ENCODE results near the gene MAFF. TPM values are rescaled to one million over a fixed set of nuclear protein-coding genes. Genes with fewer than 3 reads are reported as not detected.
A peak's percentile ranks its signal among the peaks of the same experiment; 100 is the strongest.

Gene MAFF
- total and polyA plus RNA-seq, 8 donors: 0.58 to 130 (median 47.3) TPM

DNA sequence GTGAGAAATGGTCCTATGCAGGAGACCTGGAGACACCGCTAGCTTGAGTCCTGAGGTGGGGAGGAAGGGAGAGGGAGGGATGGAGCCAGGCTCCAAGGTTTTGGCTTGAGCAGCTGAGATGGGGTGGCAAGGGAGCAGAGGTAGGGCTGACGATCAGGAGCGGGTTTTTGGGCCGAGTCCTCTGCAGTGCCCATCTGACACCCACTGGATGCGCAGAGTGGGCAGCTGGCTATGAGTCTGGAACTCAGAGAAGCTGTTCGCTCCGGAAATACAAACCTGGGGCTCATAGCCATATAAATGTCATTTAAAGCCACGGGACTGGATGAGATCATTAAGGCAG, 453 bp upstream of the MAFF start:
- 17 to 25% (median 22%) methylated on average over 7 to 8 of the region's 8 CpGs for WGBS, 5 donors
- Histone ChIP-seq H3K4me1 (peaks cover 18 to 43% (median 34%) of the 10 kb centered on the region in 4 donors), H3K9me3 (no peaks in the 10 kb centered on the region), H3K4me3 (peak overlapping the region; percentile 69 to 96 (median 80)), H3K27ac (peak overlapping the region; percentile 98 to 100 (median 100)), H3K27me3 (no peaks in the 10 kb centered on the region), H3K36me3 (peaks cover 0 to 6% (median 0%) of the 10 kb centered on the region in 4 donors)
- no peak for DNase-seq
- TF ChIP-seq, protein P1, sequence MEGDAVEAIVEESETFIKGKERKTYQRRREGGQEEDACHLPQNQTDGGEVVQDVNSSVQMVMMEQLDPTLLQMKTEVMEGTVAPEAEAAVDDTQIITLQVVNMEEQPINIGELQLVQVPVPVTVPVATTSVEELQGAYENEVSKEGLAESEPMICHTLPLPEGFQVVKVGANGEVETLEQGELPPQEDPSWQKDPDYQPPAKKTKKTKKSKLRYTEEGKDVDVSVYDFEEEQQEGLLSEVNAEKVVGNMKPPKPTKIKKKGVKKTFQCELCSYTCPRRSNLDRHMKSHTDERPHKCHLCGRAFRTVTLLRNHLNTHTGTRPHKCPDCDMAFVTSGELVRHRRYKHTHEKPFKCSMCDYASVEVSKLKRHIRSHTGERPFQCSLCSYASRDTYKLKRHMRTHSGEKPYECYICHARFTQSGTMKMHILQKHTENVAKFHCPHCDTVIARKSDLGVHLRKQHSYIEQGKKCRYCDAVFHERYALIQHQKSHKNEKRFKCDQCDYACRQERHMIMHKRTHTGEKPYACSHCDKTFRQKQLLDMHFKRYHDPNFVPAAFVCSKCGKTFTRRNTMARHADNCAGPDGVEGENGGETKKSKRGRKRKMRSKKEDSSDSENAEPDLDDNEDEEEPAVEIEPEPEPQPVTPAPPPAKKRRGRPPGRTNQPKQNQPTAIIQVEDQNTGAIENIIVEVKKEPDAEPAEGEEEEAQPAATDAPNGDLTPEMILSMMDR (IDR thresholded peaks at IDR 0.05): no peak
- no peak for TF ChIP-seq POLR2A (IDR thresholded peaks at IDR 0.05)
- TF ChIP-seq POLR2AphosphoS5 (IDR thresholded peaks at IDR 0.05): no peak
- no peak for TF ChIP-seq EP300 (IDR thresholded peaks at IDR 0.05)
- intact Hi-C loops (cut with DNase I; ENCODE audit: low total_unique reads): no loop called here

DNA sequence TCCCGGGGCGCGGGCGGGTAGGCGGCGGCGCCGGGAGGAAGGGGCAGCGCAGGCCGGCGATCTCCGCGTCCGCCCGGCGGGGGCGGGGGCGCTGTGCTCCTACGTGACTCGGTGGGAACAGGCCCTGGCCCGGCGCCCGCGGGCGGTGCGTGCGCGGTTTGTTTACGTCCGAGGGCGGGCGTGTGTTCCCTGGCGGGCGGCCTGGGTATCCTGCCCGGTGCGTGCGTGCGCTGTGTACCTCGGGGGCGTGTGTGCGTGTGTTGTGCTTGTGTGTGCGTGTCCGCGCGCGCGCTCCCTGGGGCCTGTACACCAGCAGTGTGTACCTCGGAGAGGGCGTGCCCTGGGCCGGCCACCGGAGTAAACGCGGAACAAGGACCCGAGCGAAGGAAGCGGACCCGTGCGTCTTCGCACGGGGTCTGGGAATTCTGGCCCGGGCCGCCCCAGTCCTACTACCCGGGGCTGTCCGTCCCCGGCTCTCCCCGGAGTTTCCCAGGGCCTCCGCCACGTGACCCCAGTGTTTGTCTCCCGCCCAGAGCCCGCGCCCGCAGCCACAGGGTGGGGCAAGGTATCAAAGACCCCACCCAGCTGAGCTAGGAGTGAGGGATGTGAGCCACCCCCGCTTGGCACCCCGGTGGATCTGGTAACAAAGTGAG, 769 bp downstream of the MAFF start:
- H3K27ac ChIP-seq: peak overlapping the region; percentile 98 to 100 (median 100)
- H3K9me3 ChIP-seq: no peaks in the 10 kb centered on the region
- H3K27me3 ChIP-seq: no peaks in the 10 kb centered on the region
- WGBS, 5 donors: 0% methylated on average over 17 to 73 of the region's 74 CpGs
- DNase-seq: peak; percentile 94 to 97
- H3K4me1 ChIP-seq: peaks cover 18 to 43% (median 31%) of the 10 kb centered on the region in 4 donors
- intact Hi-C loops (cut with DNase I; ENCODE audit: low total_unique reads): no loop called here
- H3K4me3 ChIP-seq: peak overlapping the region; percentile 69 to 96 (median 80)
- TF ChIP-seq POLR2A (IDR thresholded peaks at IDR 0.05) (no peak), POLR2AphosphoS5 (IDR thresholded peaks at IDR 0.05) (peak; percentile 80 to 94 (median 81)), EP300 (IDR thresholded peaks at IDR 0.05) (peak; percentile 88)
- TF ChIP-seq, protein P1 (IDR thresholded peaks at IDR 0.05): peak in 3 of 7 experiments; percentile 4 to 40 (median 24)
- H3K36me3 ChIP-seq: peaks cover 0 to 9% (median 2%) of the 10 kb centered on the region in 4 donors

DNA sequence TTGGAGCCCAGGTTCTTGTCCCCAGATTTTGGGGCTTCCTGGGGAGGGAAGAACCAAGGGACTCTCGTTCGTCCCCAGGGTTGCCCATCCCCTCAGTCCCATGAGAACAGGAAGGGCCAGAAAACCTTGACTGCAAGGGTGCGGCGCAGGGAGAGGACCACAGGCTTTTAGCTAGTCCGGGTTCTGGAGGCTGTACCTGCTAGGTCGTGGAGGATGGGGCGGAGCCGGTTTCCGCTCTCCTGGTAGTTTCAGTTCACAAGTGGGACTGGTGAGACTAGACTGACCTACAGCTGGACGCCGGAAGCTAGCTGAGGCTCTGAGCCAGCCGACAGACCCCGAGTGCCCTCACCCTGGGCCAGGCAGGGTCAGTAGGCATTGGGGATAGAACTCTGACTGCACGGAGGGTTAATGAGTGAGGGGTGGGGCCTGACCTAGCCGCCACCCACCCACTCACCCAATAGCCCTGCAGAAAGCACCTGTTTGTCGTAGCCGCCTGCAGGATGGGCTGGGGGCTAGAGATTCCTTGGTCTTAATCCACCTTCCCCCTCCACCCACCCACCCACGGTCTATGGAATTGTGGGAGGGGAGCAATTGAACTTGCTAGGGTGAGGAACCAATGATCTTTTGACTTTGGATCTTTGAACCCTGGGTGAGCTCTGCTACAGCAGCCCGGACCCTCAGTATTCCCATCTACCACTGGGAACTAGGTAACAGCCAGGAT, 1.5 kb downstream of the MAFF start:
- peaks cover 18 to 43% (median 34%) of the 10 kb centered on the region in 4 donors for H3K4me1 ChIP-seq
- no peaks in the 10 kb centered on the region for H3K27me3 ChIP-seq
- peak; percentile 85 to 88 for DNase-seq
- peak overlapping the region; percentile 98 to 100 (median 100) for H3K27ac ChIP-seq
- WGBS, 5 donors: 5 to 8% (median 7%) methylated on average over 12 to 19 of the region's 19 CpGs
- intact Hi-C loops (cut with DNase I; ENCODE audit: low total_unique reads): no loop called here
- H3K4me3 ChIP-seq: peak overlapping the region; percentile 69 to 96 (median 80)
- H3K9me3 ChIP-seq: no peaks in the 10 kb centered on the region
- H3K36me3 ChIP-seq: peaks cover 0 to 13% (median 4%) of the 10 kb centered on the region in 4 donors
- TF ChIP-seq, protein P1 (IDR thresholded peaks at IDR 0.05): no peak
- TF ChIP-seq POLR2AphosphoS5 (IDR thresholded peaks at IDR 0.05): peak in 2 of 3 donors; percentile 55 to 76
- TF ChIP-seq EP300 (IDR thresholded peaks at IDR 0.05): no peak
- TF ChIP-seq POLR2A (IDR thresholded peaks at IDR 0.05): peak in 2 of 4 donors; percentile 21 to 22

DNA sequence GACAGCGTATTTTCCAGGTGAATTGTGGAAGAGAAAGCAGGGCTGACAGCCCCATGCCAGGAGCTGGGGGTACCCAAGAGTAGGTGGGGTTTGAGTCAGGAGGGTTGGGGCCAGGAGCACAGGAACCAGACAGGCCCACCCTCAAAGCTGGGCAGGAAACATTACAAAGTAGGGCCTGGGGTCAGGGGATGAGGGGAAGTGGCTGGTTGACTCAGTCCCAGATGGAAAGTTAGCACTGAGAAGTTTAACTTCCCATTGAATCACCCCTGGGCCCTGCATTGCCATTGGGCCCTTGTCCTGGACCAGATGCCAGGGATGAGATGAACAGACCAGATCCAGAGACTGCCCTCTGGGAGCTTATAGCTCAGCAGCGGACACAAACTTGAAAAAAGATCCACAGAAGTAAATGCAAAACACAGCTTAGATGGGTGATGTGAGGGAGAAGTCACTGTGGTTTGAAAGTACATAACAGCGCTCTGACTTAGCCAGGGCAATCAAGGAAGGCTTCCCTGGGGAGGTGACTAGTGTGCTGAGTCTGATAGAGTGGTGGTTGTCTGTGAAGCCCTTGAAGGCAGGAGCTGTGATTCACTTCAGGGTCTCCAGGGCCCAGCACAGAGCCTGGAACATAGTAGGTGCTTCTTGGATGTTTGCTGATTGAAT, 2.2 kb downstream of the MAFF start:
- WGBS, 5 donors: 87 to 94% (median 89%) methylated on average over 3 of the region's 3 CpGs
- H3K27ac ChIP-seq: peak overlapping the region; percentile 98 to 100 (median 100)

More for the DNA sequence above, 2.2 kb downstream of the MAFF start:
- Histone ChIP-seq H3K9me3 (no peaks in the 10 kb centered on the region), H3K4me3 (peak overlapping the region in 3 of 4 donors; percentile 69 to 96 (median 77)), H3K4me1 (peaks cover 18 to 48% (median 35%) of the 10 kb centered on the region in 4 donors), H3K36me3 (peaks cover 0 to 19% (median 7%) of the 10 kb centered on the region in 4 donors), H3K27me3 (no peaks in the 10 kb centered on the region)
- TF ChIP-seq POLR2AphosphoS5 (IDR thresholded peaks at IDR 0.05): no peak
- no peak for TF ChIP-seq EP300 (IDR thresholded peaks at IDR 0.05)
- TF ChIP-seq, protein P1 (IDR thresholded peaks at IDR 0.05): no peak
- TF ChIP-seq POLR2A (IDR thresholded peaks at IDR 0.05): no peak
- peak in 1 of 2 donors; percentile 32 for DNase-seq
- intact Hi-C loops (cut with DNase I; ENCODE audit: low total_unique reads): no loop called here

All from stomach (tissue), 9 donors.